HepG2 (cell line): ENCODE data around the gene CILP2. TPM values are rescaled to one million over a fixed set of nuclear protein-coding genes. Genes with fewer than 3 reads are reported as not detected.

Source experiments
- BORCS8-MEF2B ChIP-seq: sonication (generic); formaldehyde crosslinking; IDR thresholded peaks from 2 replicates; pipeline ENCODE4 v1.8.0; 2022; ENCODE audit warnings: mild to moderate bottlenecking, missing genetic modification reagents
- CAMTA2 ChIP-seq: sonication (generic); formaldehyde crosslinking; IDR thresholded peaks from 2 replicates; pipeline ENCODE4 v1.4.0; 2020; ENCODE audit warnings: mild to moderate bottlenecking, missing genetic modification reagents, borderline replicate concordance
- CREM ChIP-seq, 2 experiments: sonication (generic) in 1 of 2; formaldehyde crosslinking in 1 of 2; IDR thresholded peaks; 2 replicates each; pipeline versions ENCODE4 v1.4.0 to v1.6.1; 2016 to 2020; ENCODE audit warnings: antibody characterized with exemption in 1 of 2, mild to moderate bottlenecking in 1 of 2, missing genetic modification reagents in 1 of 2
- FOXK1 ChIP-seq: sonication (generic); formaldehyde crosslinking; IDR thresholded peaks from 2 replicates; pipeline ENCODE4 v1.4.0; 2020; ENCODE audit warnings: low read depth, missing genetic modification reagents, borderline replicate concordance
- GLI4 ChIP-seq: sonication (generic); formaldehyde crosslinking; IDR thresholded peaks from 2 replicates; pipeline ENCODE4 v1.5.1; 2020; ENCODE audit warnings: missing genetic modification reagents, mild to moderate bottlenecking, moderate library complexity, borderline replicate concordance
- RBM22 ChIP-seq: fragments of 200-400 bp; formaldehyde crosslinking; optimal IDR thresholded peaks from 2 replicates; pipeline ENCODE3; 2017; ENCODE audit warnings: mild to moderate bottlenecking, low read length, moderate library complexity
- SALL1 ChIP-seq: sonication (generic); formaldehyde crosslinking; IDR thresholded peaks from 2 replicates; pipeline ENCODE4 v1.8.0; 2022; ENCODE audit warnings: mild to moderate bottlenecking, missing genetic modification reagents
- SIN3B ChIP-seq: fragments of 150-350 bp; IDR thresholded peaks from 2 replicates; pipeline ENCODE4 v1.6.1; 2014; ENCODE audit warnings: low read length
- SMARCE1 ChIP-seq: fragments of 450-650 bp; IDR thresholded peaks from 2 replicates; pipeline ENCODE4 v1.6.1; 2017; ENCODE audit warnings: borderline replicate concordance
- ZNF383 ChIP-seq: sonication (generic); formaldehyde crosslinking; IDR thresholded peaks from 2 replicates; pipeline ENCODE4 v1.4.0; 2020; ENCODE audit warnings: missing genetic modification reagents, mild to moderate bottlenecking, borderline replicate concordance
- ZNF678 ChIP-seq: sonication (generic); formaldehyde crosslinking; IDR thresholded peaks from 2 replicates; pipeline ENCODE4 v1.4.0; 2020; ENCODE audit warnings: mild to moderate bottlenecking, missing genetic modification reagents
- ZNF850 ChIP-seq: sonication (generic); formaldehyde crosslinking; conservative IDR thresholded peaks from 2 replicates; pipeline ENCODE4 v1.9.0; 2021; ENCODE audit warnings: mild to moderate bottlenecking, missing genetic modification reagents
- polyA plus RNA-seq, 8 experiments: library from polyadenylated mRNA; depleted of rRNA in 3 of 8; stranded (reverse) in 7 of 8; unstranded in 1 of 8; fragments of >200 nt; fragmentation: Illumina TruSeq in 4 of 8; extraction: Trizol in 4 of 8; gene quantifications; 2 replicates each; pipeline versions ENCODE4 v1.2.1 to v1.2.3, GENCODE V29; 2011 to 2016; ENCODE audit warnings: low read depth in 4 of 8, missing spikeins in 1 of 8, mixed read lengths in 1 of 8; ENCODE audit not compliant: insufficient read depth in 1 of 8
- total RNA-seq, 5 experiments: library from RNA; depleted of rRNA; stranded (reverse); fragments of >200 nt; fragmentation: Illumina TruSeq; extraction: Trizol; gene quantifications; 2 replicates each; pipeline ENCODE4 v1.2.3, GENCODE V29; 2016; ENCODE audit warnings: low read depth in 1 of 5
- TF ChIP-seq, protein P1 (sequence below): sonication (generic); formaldehyde crosslinking; IDR thresholded peaks from 2 replicates; pipeline ENCODE4 v1.4.0; 2020; ENCODE audit warnings: mild to moderate bottlenecking, missing genetic modification reagents
- TF ChIP-seq, protein P2 (sequence below): sonication (generic); formaldehyde crosslinking; IDR thresholded peaks from 2 replicates; pipeline ENCODE4 v1.4.0; 2020; ENCODE audit warnings: missing genetic modification reagents
- TF ChIP-seq, protein P3 (sequence below): sonication (generic); formaldehyde crosslinking; IDR thresholded peaks from 2 replicates; pipeline ENCODE4 v1.4.0; 2020; ENCODE audit warnings: low read depth, missing genetic modification reagents
- TF ChIP-seq, protein P4 (sequence below): sonication (generic); formaldehyde crosslinking; IDR thresholded peaks from 2 replicates; pipeline ENCODE4 v1.5.1; 2020; ENCODE audit warnings: missing genetic modification reagents, mild to moderate bottlenecking, borderline replicate concordance

Gene CILP2
- total and polyA plus RNA-seq, 2 of the 13 experiments (the other 11 are each of a cell fraction or from before 2014, with no cell fraction given): 0.09 to 0.37 TPM

DNA sequence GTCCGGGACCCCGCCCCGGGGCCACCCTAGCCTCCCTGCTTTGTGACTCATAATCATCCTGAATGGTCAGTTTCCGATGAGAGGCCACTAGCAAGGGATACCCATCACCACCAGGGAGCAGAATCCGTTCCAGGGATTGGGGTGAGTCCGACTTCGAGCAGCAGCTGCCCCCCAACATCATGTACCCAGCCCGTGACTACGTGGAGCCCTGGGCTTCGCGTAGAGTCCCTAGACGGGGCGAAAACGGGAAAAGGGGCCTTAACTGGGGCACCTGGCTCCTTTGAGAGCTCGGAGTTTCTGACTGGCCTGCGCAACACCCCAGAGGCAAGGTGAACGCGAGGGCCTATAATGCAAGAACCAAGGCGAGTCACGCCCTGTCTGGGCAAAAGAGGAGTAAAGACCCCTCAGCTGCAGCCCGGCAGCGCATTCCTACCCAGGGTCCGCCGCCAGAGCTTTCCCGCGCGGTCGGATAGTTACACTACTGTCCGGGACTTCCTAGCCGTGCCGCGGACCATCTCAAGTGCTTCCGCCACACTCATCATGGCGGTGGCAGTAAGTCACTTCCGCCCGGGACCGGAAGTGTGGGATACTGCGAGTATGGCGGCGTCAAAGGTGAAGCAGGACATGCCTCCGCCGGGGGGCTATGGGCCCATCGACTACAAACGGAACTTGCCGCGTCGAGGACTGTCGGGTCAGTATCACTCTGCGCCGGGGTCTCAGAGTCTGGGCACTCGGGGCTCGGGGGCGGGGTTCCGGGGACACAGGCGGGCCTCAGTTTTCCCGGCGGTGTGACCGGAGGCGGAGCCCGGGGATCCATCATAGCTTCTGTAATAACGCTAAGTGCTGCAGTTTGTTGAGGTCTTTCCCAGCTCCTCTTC lies 22.2 kb upstream of the CILP2 start, which contains the start of gene NDUFA13 (continued):
- TF ChIP-seq ZNF850 (CRISPR knock-in tag): no peak
- TF ChIP-seq, protein P1, sequence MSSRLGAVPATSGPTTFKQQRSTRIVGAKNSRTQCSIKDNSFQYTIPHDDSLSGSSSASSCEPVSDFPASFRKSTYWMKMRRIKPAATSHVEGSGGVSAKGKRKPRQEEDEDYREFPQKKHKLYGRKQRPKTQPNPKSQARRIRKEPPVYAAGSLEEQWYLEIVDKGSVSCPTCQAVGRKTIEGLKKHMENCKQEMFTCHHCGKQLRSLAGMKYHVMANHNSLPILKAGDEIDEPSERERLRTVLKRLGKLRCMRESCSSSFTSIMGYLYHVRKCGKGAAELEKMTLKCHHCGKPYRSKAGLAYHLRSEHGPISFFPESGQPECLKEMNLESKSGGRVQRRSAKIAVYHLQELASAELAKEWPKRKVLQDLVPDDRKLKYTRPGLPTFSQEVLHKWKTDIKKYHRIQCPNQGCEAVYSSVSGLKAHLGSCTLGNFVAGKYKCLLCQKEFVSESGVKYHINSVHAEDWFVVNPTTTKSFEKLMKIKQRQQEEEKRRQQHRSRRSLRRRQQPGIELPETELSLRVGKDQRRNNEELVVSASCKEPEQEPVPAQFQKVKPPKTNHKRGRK: no peak
- TF ChIP-seq RBM22: no peak
- TF ChIP-seq SMARCE1: no peak
- no peak for TF ChIP-seq CAMTA2
- peak; percentile 79; the same call in 1 of the 2 replicates for TF ChIP-seq ZNF678
- TF ChIP-seq FOXK1: peak; percentile 83; the same call in 1 of the 2 replicates
- TF ChIP-seq, protein P2, sequence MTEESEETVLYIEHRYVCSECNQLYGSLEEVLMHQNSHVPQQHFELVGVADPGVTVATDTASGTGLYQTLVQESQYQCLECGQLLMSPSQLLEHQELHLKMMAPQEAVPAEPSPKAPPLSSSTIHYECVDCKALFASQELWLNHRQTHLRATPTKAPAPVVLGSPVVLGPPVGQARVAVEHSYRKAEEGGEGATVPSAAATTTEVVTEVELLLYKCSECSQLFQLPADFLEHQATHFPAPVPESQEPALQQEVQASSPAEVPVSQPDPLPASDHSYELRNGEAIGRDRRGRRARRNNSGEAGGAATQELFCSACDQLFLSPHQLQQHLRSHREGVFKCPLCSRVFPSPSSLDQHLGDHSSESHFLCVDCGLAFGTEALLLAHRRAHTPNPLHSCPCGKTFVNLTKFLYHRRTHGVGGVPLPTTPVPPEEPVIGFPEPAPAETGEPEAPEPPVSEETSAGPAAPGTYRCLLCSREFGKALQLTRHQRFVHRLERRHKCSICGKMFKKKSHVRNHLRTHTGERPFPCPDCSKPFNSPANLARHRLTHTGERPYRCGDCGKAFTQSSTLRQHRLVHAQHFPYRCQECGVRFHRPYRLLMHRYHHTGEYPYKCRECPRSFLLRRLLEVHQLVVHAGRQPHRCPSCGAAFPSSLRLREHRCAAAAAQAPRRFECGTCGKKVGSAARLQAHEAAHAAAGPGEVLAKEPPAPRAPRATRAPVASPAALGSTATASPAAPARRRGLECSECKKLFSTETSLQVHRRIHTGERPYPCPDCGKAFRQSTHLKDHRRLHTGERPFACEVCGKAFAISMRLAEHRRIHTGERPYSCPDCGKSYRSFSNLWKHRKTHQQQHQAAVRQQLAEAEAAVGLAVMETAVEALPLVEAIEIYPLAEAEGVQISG (CRISPR knock-in tag): peak; percentile 98
- TF ChIP-seq SIN3B: peak; percentile 32; the same call in 1 of the 2 replicates
- TF ChIP-seq ZNF383 (CRISPR knock-in tag): no peak
- no peak for TF ChIP-seq BORCS8-MEF2B (CRISPR knock-in tag)
- peak; percentile 90 for TF ChIP-seq GLI4 (CRISPR knock-in tag)
- TF ChIP-seq SALL1 (CRISPR knock-in tag): peak; percentile 69; the same call in 1 of the 2 replicates
- TF ChIP-seq, protein P3, sequence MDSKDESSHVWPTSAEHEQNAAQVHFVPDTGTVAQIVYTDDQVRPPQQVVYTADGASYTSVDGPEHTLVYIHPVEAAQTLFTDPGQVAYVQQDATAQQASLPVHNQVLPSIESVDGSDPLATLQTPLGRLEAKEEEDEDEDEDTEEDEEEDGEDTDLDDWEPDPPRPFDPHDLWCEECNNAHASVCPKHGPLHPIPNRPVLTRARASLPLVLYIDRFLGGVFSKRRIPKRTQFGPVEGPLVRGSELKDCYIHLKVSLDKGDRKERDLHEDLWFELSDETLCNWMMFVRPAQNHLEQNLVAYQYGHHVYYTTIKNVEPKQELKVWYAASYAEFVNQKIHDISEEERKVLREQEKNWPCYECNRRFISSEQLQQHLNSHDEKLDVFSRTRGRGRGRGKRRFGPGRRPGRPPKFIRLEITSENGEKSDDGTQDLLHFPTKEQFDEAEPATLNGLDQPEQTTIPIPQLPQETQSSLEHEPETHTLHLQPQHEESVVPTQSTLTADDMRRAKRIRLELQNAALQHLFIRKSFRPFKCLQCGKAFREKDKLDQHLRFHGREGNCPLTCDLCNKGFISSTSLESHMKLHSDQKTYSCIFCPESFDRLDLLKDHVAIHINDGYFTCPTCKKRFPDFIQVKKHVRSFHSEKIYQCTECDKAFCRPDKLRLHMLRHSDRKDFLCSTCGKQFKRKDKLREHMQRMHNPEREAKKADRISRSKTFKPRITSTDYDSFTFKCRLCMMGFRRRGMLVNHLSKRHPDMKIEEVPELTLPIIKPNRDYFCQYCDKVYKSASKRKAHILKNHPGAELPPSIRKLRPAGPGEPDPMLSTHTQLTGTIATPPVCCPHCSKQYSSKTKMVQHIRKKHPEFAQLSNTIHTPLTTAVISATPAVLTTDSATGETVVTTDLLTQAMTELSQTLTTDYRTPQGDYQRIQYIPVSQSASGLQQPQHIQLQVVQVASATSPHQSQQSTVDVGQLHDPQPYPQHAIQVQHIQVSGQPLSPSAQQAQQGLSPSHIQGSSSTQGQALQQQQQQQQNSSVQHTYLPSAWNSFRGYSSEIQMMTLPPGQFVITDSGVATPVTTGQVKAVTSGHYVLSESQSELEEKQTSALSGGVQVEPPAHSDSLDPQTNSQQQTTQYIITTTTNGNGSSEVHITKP (CRISPR knock-in tag): no peak
- TF ChIP-seq, protein P4, sequence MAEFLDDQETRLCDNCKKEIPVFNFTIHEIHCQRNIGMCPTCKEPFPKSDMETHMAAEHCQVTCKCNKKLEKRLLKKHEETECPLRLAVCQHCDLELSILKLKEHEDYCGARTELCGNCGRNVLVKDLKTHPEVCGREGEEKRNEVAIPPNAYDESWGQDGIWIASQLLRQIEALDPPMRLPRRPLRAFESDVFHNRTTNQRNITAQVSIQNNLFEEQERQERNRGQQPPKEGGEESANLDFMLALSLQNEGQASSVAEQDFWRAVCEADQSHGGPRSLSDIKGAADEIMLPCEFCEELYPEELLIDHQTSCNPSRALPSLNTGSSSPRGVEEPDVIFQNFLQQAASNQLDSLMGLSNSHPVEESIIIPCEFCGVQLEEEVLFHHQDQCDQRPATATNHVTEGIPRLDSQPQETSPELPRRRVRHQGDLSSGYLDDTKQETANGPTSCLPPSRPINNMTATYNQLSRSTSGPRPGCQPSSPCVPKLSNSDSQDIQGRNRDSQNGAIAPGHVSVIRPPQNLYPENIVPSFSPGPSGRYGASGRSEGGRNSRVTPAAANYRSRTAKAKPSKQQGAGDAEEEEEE: no peak
- TF ChIP-seq CREM (IDR thresholded peaks at IDR 0.05): peak; percentile 91
- TF ChIP-seq CREM (CRISPR knock-in tag; IDR thresholded peaks at IDR 0.05): no peak
